ENCODE data around the gene LRIF1. TPM values are rescaled to one million over a fixed set of nuclear protein-coding genes. Genes with fewer than 3 reads are reported as not detected.

Gene LRIF1
- total and polyA plus RNA-seq, 2 of the 8 experiments (the other 6 are each of a cell fraction or from before 2014, with no cell fraction given), result 5.2 to 19.3 TPM

DNA sequence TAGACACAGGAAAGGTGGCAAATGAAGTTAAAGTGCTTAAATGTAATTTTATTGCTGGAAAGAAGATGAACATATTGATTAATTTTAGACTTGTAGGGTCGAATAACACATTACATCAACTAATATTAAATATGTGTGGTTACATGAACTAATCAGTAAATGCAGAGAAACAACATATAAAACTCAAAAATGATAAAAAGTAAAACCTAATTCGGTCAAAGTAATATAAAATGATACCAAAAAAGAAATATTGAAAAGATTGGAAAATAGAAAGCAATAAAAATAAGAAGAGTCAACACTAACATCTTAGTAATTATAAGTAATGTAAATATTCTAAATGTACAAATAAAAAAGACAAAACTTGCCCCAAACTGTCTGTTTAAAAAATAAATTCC is 47.5 kb downstream of the LRIF1 start:
- H2AFZ ChIP-seq (ENCODE audit: low read length), result no peak overlapping the region
- H4K8ac ChIP-seq (ENCODE audit: extremely low read depth, insufficient read depth, low read length), result no peak overlapping the region
- H2BK5ac ChIP-seq (ENCODE audit: low read depth, low read length), result no peak overlapping the region
- peaks cover 0 to 4% of the 10 kb centered on the region in 2 experiments; a peak in 1 of 4 replicates for H3K9me3 ChIP-seq (ENCODE audit: insufficient read depth in 2 of 2, low read depth in 1 of 2, low read length in 1 of 2)
- H4K20me1 ChIP-seq (replicated peaks in 1 of 2; ENCODE audit: control insufficient read depth in 1 of 2, insufficient read depth in 2 of 2, low read length in 2 of 2), result no peaks in the 10 kb centered on the region
- no peaks in the 10 kb centered on the region; a peak in 1 of 7 replicates for H3K4me1 ChIP-seq (replicated peaks in 1 of 4; ENCODE audit: control insufficient read depth in 3 of 4, insufficient read depth in 4 of 4, low read length in 3 of 4)
- TF ChIP-seq RFX5 (IDR thresholded peaks at IDR 0.05; ENCODE audit: borderline replicate concordance, low read depth, low read length) (no peak), HDAC6 (IDR thresholded peaks at IDR 0.05; ENCODE audit: low read depth, low read length) (no peak)
- TF ChIP-seq, protein P1, sequence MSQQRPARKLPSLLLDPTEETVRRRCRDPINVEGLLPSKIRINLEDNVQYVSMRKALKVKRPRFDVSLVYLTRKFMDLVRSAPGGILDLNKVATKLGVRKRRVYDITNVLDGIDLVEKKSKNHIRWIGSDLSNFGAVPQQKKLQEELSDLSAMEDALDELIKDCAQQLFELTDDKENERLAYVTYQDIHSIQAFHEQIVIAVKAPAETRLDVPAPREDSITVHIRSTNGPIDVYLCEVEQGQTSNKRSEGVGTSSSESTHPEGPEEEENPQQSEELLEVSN (IDR thresholded peaks at IDR 0.05), result no peak
- H4K5ac ChIP-seq (ENCODE audit: insufficient read length, low read depth, low read length), result no peak overlapping the region
- H3K27ac ChIP-seq (ENCODE audit: low read depth, low read length), result no peak overlapping the region
- CTCF ChIA-PET (ENCODE audit: partially characterized antibody), result no interaction called here
- no peak overlapping the region for H2AK5ac ChIP-seq (ENCODE audit: low read depth, low read length)
- H3K4ac ChIP-seq (replicated peaks; ENCODE audit: insufficient read length, low read depth, low read length), result no peak overlapping the region
- H3K18ac ChIP-seq (ENCODE audit: extremely low read depth, low read length), result no peak overlapping the region
- H2BK12ac ChIP-seq (ENCODE audit: low read depth, low read length), result no peak overlapping the region
- POLR2A ChIA-PET (ENCODE audit: partially characterized antibody), result no interaction called here
- 85% methylated on average over 2 of the region's 2 CpGs; no CpG with 5 or more reads in 1 of the 2 experiments for WGBS, 2 experiments (ENCODE audit: extremely low coverage in 1 of 2, insufficient coverage in 1 of 2, insufficient read length in 1 of 2, insufficient replicate concordance in 2 of 2, low coverage in 1 of 2, low lambda C conversion rate in 2 of 2, missing lambda C conversion rate in 1 of 2)
- no peaks in the 10 kb centered on the region for H3K23me2 ChIP-seq (ENCODE audit: low read depth, low read length)
- no peak for FAIRE-seq
- no peak overlapping the region for H2BK120ac ChIP-seq (replicated peaks; ENCODE audit: low read depth, low read length)
- H2BK20ac ChIP-seq (ENCODE audit: low read length), result no peak overlapping the region
- no peak overlapping the region for H3K4me3 ChIP-seq (ENCODE audit: extremely low read depth in 1 of 4, insufficient read depth in 2 of 4, low read depth in 3 of 4, low read length in 4 of 4)
- H4K91ac ChIP-seq (replicated peaks; ENCODE audit: insufficient read length, low read length), result no peak overlapping the region
- H2BK15ac ChIP-seq (ENCODE audit: low read length), result no peak overlapping the region
- H3K56ac ChIP-seq (replicated peaks; ENCODE audit: insufficient read length, low read depth, low read length), result no peak overlapping the region
- H3K9ac ChIP-seq (replicated peaks in 1 of 4; ENCODE audit: extremely low read depth in 1 of 4, low read depth in 3 of 4, low read length in 3 of 4), result no peak overlapping the region
- H3K79me1 ChIP-seq (ENCODE audit: low read depth, low read length), result no peaks in the 10 kb centered on the region
- DNase-seq (ENCODE audit: low read depth in 1 of 2, low spot score in 2 of 2), result no peak
- no peaks in the 10 kb centered on the region for H3K27me3 ChIP-seq (replicated peaks in 1 of 4; ENCODE audit: control insufficient read depth in 3 of 4, extremely low read depth in 1 of 4, insufficient read depth in 3 of 4, low read length in 3 of 4)
- H3K36me3 ChIP-seq (ENCODE audit: control insufficient read depth in 2 of 4, insufficient read depth in 4 of 4, low read length in 3 of 4), result no peaks in the 10 kb centered on the region
- no peak overlapping the region for H3K14ac ChIP-seq (ENCODE audit: insufficient read length)
- H3K4me2 ChIP-seq (ENCODE audit: insufficient read depth in 1 of 2, low read depth in 2 of 2, low read length in 2 of 2), result no peak overlapping the region
- no peak overlapping the region for H3K23ac ChIP-seq (ENCODE audit: insufficient read length)
- H3K79me2 ChIP-seq (ENCODE audit: control insufficient read depth in 1 of 2, insufficient read depth in 2 of 2, low read length in 2 of 2), result no peaks in the 10 kb centered on the region
